Measurements from ENCODE around the gene PHACTR3. TPM values are rescaled to one million over a fixed set of nuclear protein-coding genes. Genes with fewer than 3 reads are reported as not detected.

Gene PHACTR3
- total and polyA plus RNA-seq, 2 experiments from 2014 or later = 0.45 to 0.61 TPM

DNA sequence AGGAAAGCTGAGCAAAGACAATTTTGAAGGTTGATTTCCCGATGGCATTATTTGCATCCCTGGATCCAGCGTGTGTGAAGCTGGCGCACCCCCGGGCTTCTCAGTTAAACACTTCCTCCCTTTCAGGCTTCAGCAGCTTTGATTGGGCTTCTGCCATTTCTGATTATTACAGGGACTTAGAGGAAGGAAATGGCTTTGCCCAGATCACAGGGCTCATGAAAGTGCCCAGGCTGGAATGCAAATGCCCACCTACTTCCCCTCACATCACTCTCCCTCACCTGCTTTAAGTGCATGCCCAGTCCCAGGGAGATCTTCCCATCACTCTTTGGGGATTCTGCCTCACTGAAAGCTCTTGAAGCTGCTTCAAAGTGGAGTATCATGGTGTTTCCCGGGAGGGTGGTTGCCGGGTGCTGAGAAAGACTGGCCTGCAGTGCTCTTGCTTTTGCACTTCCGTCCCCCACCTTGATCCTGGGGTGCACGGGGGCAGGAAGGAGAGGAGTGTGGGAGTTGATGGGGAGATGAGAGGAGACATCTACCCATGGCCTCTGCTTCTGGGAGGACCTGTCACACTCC lies 28.3 kb downstream of the PHACTR3 start:
- H3K36me3 Mint-ChIP-seq (ENCODE audit: low read depth) = no peaks in the 10 kb centered on the region; the same call in 2 of the 3 replicates
- Histone ChIP-seq H3K27me3 (ENCODE audit: insufficient read depth) (no peaks in the 10 kb centered on the region), H3K4me3 (no peak overlapping the region), H3F3A (replicated peaks; ENCODE audit: low read depth) (no peaks in the 10 kb centered on the region), H3K79me2 (replicated peaks; ENCODE audit: insufficient read depth) (no peaks in the 10 kb centered on the region), H4K20me1 (replicated peaks; ENCODE audit: insufficient read depth) (no peaks in the 10 kb centered on the region), H3K4me1 (ENCODE audit: insufficient read depth) (no peaks in the 10 kb centered on the region), H3K36me3 (ENCODE audit: insufficient read depth) (no peaks in the 10 kb centered on the region), H3K9me2 (ENCODE audit: insufficient read depth) (no peaks in the 10 kb centered on the region), H2AFZ (no peak overlapping the region), H3K4me2 (no peak overlapping the region), H3K27ac (ENCODE audit: low read depth) (no peak overlapping the region)
- DNase-seq (ENCODE audit: low spot score) (no peak), ATAC-seq (no peak)
- no peak overlapping the region for H3K4me3 Mint-ChIP-seq
- peaks cover 2% of the 10 kb centered on the region; the same call in 1 of the 3 replicates for H3K4me1 Mint-ChIP-seq
- H3K27ac Mint-ChIP-seq = no peak overlapping the region
- TF ChIP-seq, protein P1, sequence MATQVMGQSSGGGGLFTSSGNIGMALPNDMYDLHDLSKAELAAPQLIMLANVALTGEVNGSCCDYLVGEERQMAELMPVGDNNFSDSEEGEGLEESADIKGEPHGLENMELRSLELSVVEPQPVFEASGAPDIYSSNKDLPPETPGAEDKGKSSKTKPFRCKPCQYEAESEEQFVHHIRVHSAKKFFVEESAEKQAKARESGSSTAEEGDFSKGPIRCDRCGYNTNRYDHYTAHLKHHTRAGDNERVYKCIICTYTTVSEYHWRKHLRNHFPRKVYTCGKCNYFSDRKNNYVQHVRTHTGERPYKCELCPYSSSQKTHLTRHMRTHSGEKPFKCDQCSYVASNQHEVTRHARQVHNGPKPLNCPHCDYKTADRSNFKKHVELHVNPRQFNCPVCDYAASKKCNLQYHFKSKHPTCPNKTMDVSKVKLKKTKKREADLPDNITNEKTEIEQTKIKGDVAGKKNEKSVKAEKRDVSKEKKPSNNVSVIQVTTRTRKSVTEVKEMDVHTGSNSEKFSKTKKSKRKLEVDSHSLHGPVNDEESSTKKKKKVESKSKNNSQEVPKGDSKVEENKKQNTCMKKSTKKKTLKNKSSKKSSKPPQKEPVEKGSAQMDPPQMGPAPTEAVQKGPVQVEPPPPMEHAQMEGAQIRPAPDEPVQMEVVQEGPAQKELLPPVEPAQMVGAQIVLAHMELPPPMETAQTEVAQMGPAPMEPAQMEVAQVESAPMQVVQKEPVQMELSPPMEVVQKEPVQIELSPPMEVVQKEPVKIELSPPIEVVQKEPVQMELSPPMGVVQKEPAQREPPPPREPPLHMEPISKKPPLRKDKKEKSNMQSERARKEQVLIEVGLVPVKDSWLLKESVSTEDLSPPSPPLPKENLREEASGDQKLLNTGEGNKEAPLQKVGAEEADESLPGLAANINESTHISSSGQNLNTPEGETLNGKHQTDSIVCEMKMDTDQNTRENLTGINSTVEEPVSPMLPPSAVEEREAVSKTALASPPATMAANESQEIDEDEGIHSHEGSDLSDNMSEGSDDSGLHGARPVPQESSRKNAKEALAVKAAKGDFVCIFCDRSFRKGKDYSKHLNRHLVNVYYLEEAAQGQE (IDR thresholded peaks at IDR 0.05; ENCODE audit: unreplicated experiment) = no peak
- TF ChIP-seq ZNF331 (CRISPR knock-in tag; IDR thresholded peaks at IDR 0.05; ENCODE audit: low read depth) = no peak
- TF ChIP-seq NANOG (IDR thresholded peaks at IDR 0.05; ENCODE audit: borderline replicate concordance) = no peak
- no peak for TF ChIP-seq JUNB (IDR thresholded peaks at IDR 0.05; ENCODE audit: unreplicated experiment)
- no peak for TF ChIP-seq ZNF114 (CRISPR knock-in tag; IDR thresholded peaks at IDR 0.05)
- no peak for TF ChIP-seq EZH2 (IDR thresholded peaks at IDR 0.05; ENCODE audit: low read depth, unreplicated experiment)
- TF ChIP-seq, protein P2, sequence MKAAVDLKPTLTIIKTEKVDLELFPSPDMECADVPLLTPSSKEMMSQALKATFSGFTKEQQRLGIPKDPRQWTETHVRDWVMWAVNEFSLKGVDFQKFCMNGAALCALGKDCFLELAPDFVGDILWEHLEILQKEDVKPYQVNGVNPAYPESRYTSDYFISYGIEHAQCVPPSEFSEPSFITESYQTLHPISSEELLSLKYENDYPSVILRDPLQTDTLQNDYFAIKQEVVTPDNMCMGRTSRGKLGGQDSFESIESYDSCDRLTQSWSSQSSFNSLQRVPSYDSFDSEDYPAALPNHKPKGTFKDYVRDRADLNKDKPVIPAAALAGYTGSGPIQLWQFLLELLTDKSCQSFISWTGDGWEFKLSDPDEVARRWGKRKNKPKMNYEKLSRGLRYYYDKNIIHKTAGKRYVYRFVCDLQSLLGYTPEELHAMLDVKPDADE (IDR thresholded peaks at IDR 0.05) = no peak
- TF ChIP-seq CREB1 (CRISPR knock-in tag; IDR thresholded peaks at IDR 0.05; ENCODE audit: low read depth) = no peak
- peaks cover 26% of the 10 kb centered on the region for H3K27me3 Mint-ChIP-seq (ENCODE audit: insufficient read depth, low read depth, poor library complexity)
- no peaks in the 10 kb centered on the region for H3K9me3 Mint-ChIP-seq

DNA sequence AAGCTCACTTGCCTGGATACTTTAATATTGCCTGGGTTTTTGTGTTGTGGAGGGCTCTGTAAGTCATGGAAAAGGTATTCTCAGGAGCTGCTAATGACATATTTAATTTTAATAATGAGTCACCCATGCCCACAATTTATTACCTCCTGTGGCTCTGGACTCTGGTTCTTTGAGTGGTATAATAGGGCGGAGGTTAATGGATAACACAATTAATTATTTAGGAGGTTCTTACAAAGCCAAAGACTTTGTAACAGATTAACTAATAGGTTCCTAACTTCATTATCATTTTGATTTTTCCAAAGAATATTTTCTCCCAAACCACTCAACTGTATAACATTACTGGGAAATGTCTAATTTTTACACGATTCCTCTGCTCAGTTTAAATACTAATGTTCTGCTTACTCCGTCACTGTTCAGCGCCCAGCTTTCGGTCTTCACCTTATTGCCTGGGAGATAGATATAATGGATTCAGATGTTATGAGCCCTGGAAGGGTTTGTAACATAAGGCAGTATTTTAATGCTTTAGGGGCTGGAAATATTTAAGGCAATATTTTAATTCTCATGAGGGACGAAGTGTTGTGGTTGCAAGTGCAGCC lies 29.4 kb downstream of the PHACTR3 start:
- no peak for ATAC-seq
- no peaks in the 10 kb centered on the region for H3K4me1 ChIP-seq (ENCODE audit: insufficient read depth)
- no peak for DNase-seq (ENCODE audit: low spot score)
- H3K36me3 Mint-ChIP-seq (ENCODE audit: low read depth) = no peaks in the 10 kb centered on the region; the same call in 2 of the 3 replicates
- no peaks in the 10 kb centered on the region for H3F3A ChIP-seq (replicated peaks; ENCODE audit: low read depth)
- H3K4me3 ChIP-seq = no peak overlapping the region
- no peaks in the 10 kb centered on the region for H3K9me3 Mint-ChIP-seq
- peaks cover 2% of the 10 kb centered on the region; the same call in 1 of the 3 replicates for H3K4me1 Mint-ChIP-seq
- H3K9me2 ChIP-seq (ENCODE audit: insufficient read depth) = no peaks in the 10 kb centered on the region
- TF ChIP-seq ZNF331 (CRISPR knock-in tag; IDR thresholded peaks at IDR 0.05; ENCODE audit: low read depth) (no peak), POLR2AphosphoS5 (IDR thresholded peaks at IDR 0.05; ENCODE audit: low read depth) (no peak), STAT1 (IDR thresholded peaks at IDR 0.05; ENCODE audit: unreplicated experiment) (no peak)
- TF ChIP-seq, protein P3, sequence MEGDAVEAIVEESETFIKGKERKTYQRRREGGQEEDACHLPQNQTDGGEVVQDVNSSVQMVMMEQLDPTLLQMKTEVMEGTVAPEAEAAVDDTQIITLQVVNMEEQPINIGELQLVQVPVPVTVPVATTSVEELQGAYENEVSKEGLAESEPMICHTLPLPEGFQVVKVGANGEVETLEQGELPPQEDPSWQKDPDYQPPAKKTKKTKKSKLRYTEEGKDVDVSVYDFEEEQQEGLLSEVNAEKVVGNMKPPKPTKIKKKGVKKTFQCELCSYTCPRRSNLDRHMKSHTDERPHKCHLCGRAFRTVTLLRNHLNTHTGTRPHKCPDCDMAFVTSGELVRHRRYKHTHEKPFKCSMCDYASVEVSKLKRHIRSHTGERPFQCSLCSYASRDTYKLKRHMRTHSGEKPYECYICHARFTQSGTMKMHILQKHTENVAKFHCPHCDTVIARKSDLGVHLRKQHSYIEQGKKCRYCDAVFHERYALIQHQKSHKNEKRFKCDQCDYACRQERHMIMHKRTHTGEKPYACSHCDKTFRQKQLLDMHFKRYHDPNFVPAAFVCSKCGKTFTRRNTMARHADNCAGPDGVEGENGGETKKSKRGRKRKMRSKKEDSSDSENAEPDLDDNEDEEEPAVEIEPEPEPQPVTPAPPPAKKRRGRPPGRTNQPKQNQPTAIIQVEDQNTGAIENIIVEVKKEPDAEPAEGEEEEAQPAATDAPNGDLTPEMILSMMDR (conservative IDR thresholded peaks at IDR 0.05; ENCODE audit: low read depth in 2 of 2) = no peak
- TF ChIP-seq, protein P1 (IDR thresholded peaks at IDR 0.05; ENCODE audit: unreplicated experiment) = no peak
- TF ChIP-seq, protein P2 (IDR thresholded peaks at IDR 0.05) = no peak
- peaks cover 30% of the 10 kb centered on the region for H3K27me3 Mint-ChIP-seq (ENCODE audit: insufficient read depth, low read depth, poor library complexity)
- no peak overlapping the region for H3K27ac Mint-ChIP-seq
- no peak overlapping the region for H3K4me2 ChIP-seq
- no peaks in the 10 kb centered on the region for H3K79me2 ChIP-seq (replicated peaks; ENCODE audit: insufficient read depth)
- no peaks in the 10 kb centered on the region for H4K20me1 ChIP-seq (replicated peaks; ENCODE audit: insufficient read depth)
- H2AFZ ChIP-seq = no peak overlapping the region
- no peaks in the 10 kb centered on the region for H3K36me3 ChIP-seq (ENCODE audit: insufficient read depth)
- no peaks in the 10 kb centered on the region for H3K27me3 ChIP-seq (ENCODE audit: insufficient read depth)
- no peak overlapping the region for H3K4me3 Mint-ChIP-seq
- no peak overlapping the region for H3K27ac ChIP-seq (ENCODE audit: low read depth)
